Measurements from ENCODE around the gene FRMD4B. TPM values are rescaled to one million over a fixed set of nuclear protein-coding genes. Genes with fewer than 3 reads are reported as not detected.

Gene FRMD4B
- total RNA-seq, 2 donors from 2014 or later = 30.6 to 37.8 TPM

DNA sequence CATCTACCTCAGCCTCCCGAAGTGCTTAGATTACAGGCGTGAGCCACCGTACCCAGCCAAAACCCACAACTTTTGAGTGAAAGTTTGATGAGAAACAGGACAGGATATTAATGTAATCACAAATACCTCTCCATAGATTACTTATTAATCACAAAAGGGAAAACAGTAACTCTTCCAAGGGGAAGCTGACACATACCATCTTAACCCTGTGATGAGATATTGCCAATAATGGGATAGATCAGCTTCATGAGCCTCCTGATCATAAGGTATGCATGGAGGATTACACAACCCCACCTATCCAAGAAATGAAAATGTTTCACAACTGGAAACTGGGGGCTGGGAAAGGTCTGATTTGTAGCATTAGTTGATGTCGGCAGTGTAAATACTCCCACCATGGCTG, 131.5 kb downstream of the FRMD4B start:
- H3K27me3 ChIP-seq = no peaks in the 10 kb centered on the region
- no peaks in the 10 kb centered on the region for H3K36me3 ChIP-seq
- H3K4me1 ChIP-seq = no peaks in the 10 kb centered on the region
- DNase-seq (ENCODE audit: low spot score) = no peak
- no peak for TF ChIP-seq CTCF (IDR thresholded peaks at IDR 0.05)
- H3K27ac ChIP-seq = no peak overlapping the region
- no peak overlapping the region for H3K4me3 ChIP-seq
- H3K9me3 ChIP-seq = no peaks in the 10 kb centered on the region

GRCh38 chr3:69252631-69253030, 133.3 kb downstream of the FRMD4B start:
- H3K9me3 ChIP-seq = no peaks in the 10 kb centered on the region
- no peak for TF ChIP-seq CTCF (IDR thresholded peaks at IDR 0.05)
- no peaks in the 10 kb centered on the region for H3K4me1 ChIP-seq
- no peaks in the 10 kb centered on the region for H3K27me3 ChIP-seq
- H3K36me3 ChIP-seq = no peaks in the 10 kb centered on the region
- DNase-seq (ENCODE audit: low spot score) = no peak
- H3K27ac ChIP-seq = no peak overlapping the region
- H3K4me3 ChIP-seq = no peak overlapping the region

GRCh38 chr3:69252141-69252540, 133.7 kb downstream of the FRMD4B start:
- Histone ChIP-seq H3K4me3 (no peak overlapping the region), H3K36me3 (no peaks in the 10 kb centered on the region), H3K27me3 (no peaks in the 10 kb centered on the region), H3K4me1 (no peaks in the 10 kb centered on the region), H3K9me3 (no peaks in the 10 kb centered on the region), H3K27ac (no peak overlapping the region)
- no peak for TF ChIP-seq CTCF (IDR thresholded peaks at IDR 0.05)
- DNase-seq (ENCODE audit: low spot score) = no peak

GRCh38 chr3:69251078-69251805, 134.6 kb downstream of the FRMD4B start:
- no peaks in the 10 kb centered on the region for H3K9me3 ChIP-seq
- DNase-seq (ENCODE audit: low spot score) = no peak
- no peak for TF ChIP-seq CTCF (IDR thresholded peaks at IDR 0.05)
- H3K27me3 ChIP-seq = no peaks in the 10 kb centered on the region
- no peaks in the 10 kb centered on the region for H3K36me3 ChIP-seq
- no peaks in the 10 kb centered on the region for H3K4me1 ChIP-seq
- no peak overlapping the region for H3K4me3 ChIP-seq
- no peak overlapping the region for H3K27ac ChIP-seq

DNA sequence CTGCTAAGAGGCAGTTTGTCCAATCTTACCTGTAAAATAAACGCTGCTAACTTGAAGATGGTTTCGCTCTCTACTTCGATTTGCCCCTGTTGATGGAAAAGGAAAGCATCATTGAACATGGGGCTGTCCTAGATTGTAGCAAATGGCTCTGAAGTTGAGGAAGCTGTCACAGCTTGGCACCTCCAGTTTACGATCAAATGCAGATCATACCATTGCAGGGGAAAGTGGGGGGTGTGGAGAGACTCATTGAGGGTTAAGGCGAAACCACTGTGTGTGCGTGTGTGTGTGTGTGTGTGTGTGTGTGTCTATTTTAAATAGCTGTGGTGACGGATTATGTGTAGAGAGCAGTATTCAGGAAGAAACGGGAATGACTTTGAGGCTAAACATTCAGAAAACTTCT, 135.9 kb downstream of the FRMD4B start:
- Histone ChIP-seq H3K4me3 (peak overlapping the region in 1 of 2 donors; percentile 4), H3K4me1 (no peaks in the 10 kb centered on the region), H3K27me3 (no peaks in the 10 kb centered on the region), H3K27ac (no peak overlapping the region), H3K9me3 (no peaks in the 10 kb centered on the region), H3K36me3 (no peaks in the 10 kb centered on the region)
- DNase-seq (ENCODE audit: low spot score) = no peak
- TF ChIP-seq CTCF (IDR thresholded peaks at IDR 0.05) = no peak

DNA sequence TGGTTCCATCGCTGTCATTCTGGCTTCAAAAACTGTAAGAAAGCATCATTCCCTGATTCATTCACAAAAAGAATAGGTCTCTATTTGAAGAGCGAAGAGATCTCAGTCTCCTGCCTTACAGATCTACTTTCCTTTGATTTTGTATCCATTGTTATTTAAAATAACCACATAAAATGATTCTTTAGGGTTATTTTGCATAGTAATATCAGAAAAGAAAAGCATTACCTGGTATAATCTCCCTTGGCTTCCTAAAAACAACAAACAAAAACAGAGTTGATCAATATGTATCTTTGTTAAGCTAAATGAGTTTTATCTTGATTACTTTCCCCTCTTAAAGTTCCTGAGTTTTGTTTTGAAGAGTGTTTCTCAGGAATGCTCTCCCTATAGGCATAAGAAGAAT, 136.9 kb downstream of the FRMD4B start:
- no peak for DNase-seq (ENCODE audit: low spot score)
- Histone ChIP-seq H3K27ac (no peak overlapping the region), H3K36me3 (no peaks in the 10 kb centered on the region), H3K9me3 (no peaks in the 10 kb centered on the region), H3K27me3 (no peaks in the 10 kb centered on the region), H3K4me3 (no peak overlapping the region), H3K4me1 (no peaks in the 10 kb centered on the region)
- TF ChIP-seq CTCF (IDR thresholded peaks at IDR 0.05) = no peak
